IPS-18a (cell line): ENCODE data around the gene CCDC73.

Source experiments
- H3K27ac ChIP-seq: one replicate; pipeline ENCODE4 v1.5.1; 2013; ENCODE audit warnings: low read length
- H3K27me3 ChIP-seq: one replicate; pipeline ENCODE4 v1.6.1; 2013; ENCODE audit warnings: mild to moderate bottlenecking, low read length; ENCODE audit not compliant: control insufficient read depth, insufficient read depth
- H3K36me3 ChIP-seq: one replicate; pipeline ENCODE4 v1.6.1; 2013; ENCODE audit warnings: low read depth, low read length; ENCODE audit not compliant: control insufficient read depth
- H3K4me1 ChIP-seq: one replicate; pipeline ENCODE4 v1.6.1; 2013; ENCODE audit warnings: low read depth, low read length; ENCODE audit not compliant: control insufficient read depth
- H3K4me3 ChIP-seq: one replicate; pipeline ENCODE4 v1.5.1; 2013; ENCODE audit warnings: low read length
- H3K9ac ChIP-seq: one replicate; pipeline ENCODE4 v1.6.1; 2013; ENCODE audit warnings: mild to moderate bottlenecking, low read length, moderate library complexity
- H3K9me3 ChIP-seq: one replicate; pipeline ENCODE4 v1.6.1; 2013; ENCODE audit warnings: low read depth, low read length; ENCODE audit not compliant: control insufficient read depth

Gene CCDC73

GRCh38 chr11:32704261-32704660 is 90.2 kb downstream of the CCDC73 start:
- no peak overlapping the region for H3K4me3 ChIP-seq
- no peak overlapping the region for H3K9ac ChIP-seq
- no peaks in the 10 kb centered on the region for H3K9me3 ChIP-seq
- H3K27ac ChIP-seq: no peak overlapping the region
- no peaks in the 10 kb centered on the region for H3K27me3 ChIP-seq
- no peaks in the 10 kb centered on the region for H3K36me3 ChIP-seq
- no peaks in the 10 kb centered on the region for H3K4me1 ChIP-seq

- no peaks in the 10 kb centered on the region for H3K4me1 ChIP-seq
- H3K36me3 ChIP-seq: no peaks in the 10 kb centered on the region
- H3K27me3 ChIP-seq: no peaks in the 10 kb centered on the region
- H3K27ac ChIP-seq: no peak overlapping the region
- H3K4me3 ChIP-seq: no peak overlapping the region
- no peaks in the 10 kb centered on the region for H3K9me3 ChIP-seq
- H3K9ac ChIP-seq: no peak overlapping the region
These were observed 92.8 kb downstream of the CCDC73 start for GRCh38 chr11:32701616-32702015.

DNA sequence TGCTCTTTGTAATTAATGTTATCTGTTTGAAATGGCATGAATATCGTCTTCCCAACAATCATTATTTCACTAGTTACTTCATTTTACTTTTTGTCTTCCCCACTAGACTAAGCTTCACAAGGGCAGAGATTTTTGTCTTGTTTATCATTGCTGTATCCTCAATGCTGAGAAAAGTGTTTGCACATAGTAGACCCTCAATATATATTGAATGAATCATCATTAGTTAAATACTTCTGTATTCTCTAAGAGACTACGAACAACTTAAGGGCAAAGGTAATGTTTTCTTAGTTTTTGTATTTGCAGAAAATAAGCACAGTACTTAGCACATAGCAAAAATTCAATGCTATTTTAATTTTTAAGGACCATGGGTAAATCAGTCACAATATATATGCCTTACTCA is 95.9 kb downstream of the CCDC73 start:
- H3K27ac ChIP-seq: no peak overlapping the region
- H3K4me1 ChIP-seq: no peaks in the 10 kb centered on the region
- no peak overlapping the region for H3K4me3 ChIP-seq
- H3K36me3 ChIP-seq: no peaks in the 10 kb centered on the region
- H3K9me3 ChIP-seq: no peaks in the 10 kb centered on the region
- no peaks in the 10 kb centered on the region for H3K27me3 ChIP-seq
- no peak overlapping the region for H3K9ac ChIP-seq

DNA sequence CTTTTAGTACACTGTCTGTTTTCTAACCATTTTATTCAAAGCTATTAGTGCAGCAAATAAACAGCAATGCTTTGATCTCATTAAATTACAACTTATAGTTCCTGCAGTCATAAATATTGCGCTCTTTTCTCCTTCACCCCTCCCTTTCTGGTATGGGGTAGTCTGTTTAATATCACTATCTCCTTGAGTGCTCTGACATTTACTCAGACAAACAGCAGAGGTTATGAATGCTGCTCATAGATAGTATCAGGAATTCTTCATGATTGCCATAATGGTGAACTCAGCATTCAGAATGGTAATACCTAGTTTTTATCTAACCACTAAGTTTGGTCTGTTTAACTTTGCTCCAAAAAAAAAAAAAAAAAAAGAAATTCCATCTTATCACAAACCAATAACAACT is 123.4 kb downstream of the CCDC73 start:
- Histone ChIP-seq H3K36me3 (no peaks in the 10 kb centered on the region), H3K27ac (no peak overlapping the region), H3K4me1 (no peaks in the 10 kb centered on the region)

GRCh38 chr11:32659672-32660071 is 134.8 kb downstream of the CCDC73 start:
- no peak overlapping the region for H3K27ac ChIP-seq

More for the DNA sequence above, 123.4 kb downstream of the CCDC73 start:
- H3K9ac ChIP-seq: no peak overlapping the region
- H3K27me3 ChIP-seq: no peaks in the 10 kb centered on the region
- no peaks in the 10 kb centered on the region for H3K9me3 ChIP-seq
- H3K4me3 ChIP-seq: no peak overlapping the region

GRCh38 chr11:32658639-32659406 is 135.6 kb downstream of the CCDC73 start:
- H3K36me3 ChIP-seq: no peaks in the 10 kb centered on the region
- no peak overlapping the region for H3K27ac ChIP-seq
- no peak overlapping the region for H3K4me3 ChIP-seq
- H3K27me3 ChIP-seq: no peaks in the 10 kb centered on the region
- no peaks in the 10 kb centered on the region for H3K4me1 ChIP-seq
- no peaks in the 10 kb centered on the region for H3K9me3 ChIP-seq
- no peak overlapping the region for H3K9ac ChIP-seq

More at GRCh38 chr11:32659672-32660071, 134.8 kb downstream of the CCDC73 start:
- Histone ChIP-seq H3K4me1 (no peaks in the 10 kb centered on the region), H3K9me3 (no peaks in the 10 kb centered on the region), H3K27me3 (no peaks in the 10 kb centered on the region), H3K4me3 (no peak overlapping the region), H3K9ac (no peak overlapping the region), H3K36me3 (no peaks in the 10 kb centered on the region)

- Histone ChIP-seq H3K27me3 (no peaks in the 10 kb centered on the region), H3K9me3 (no peaks in the 10 kb centered on the region), H3K27ac (no peak overlapping the region), H3K9ac (no peak overlapping the region), H3K36me3 (no peaks in the 10 kb centered on the region), H3K4me1 (no peaks in the 10 kb centered on the region), H3K4me3 (no peak overlapping the region)
These were observed 150.9 kb downstream of the CCDC73 start for GRCh38 chr11:32643526-32643925.

- Histone ChIP-seq H3K4me3 (no peak overlapping the region), H3K36me3 (no peaks in the 10 kb centered on the region), H3K4me1 (no peaks in the 10 kb centered on the region), H3K27ac (no peak overlapping the region), H3K9me3 (no peaks in the 10 kb centered on the region), H3K27me3 (no peaks in the 10 kb centered on the region), H3K9ac (no peak overlapping the region)
These were observed 153.1 kb downstream of the CCDC73 start for GRCh38 chr11:32641361-32641760.

DNA sequence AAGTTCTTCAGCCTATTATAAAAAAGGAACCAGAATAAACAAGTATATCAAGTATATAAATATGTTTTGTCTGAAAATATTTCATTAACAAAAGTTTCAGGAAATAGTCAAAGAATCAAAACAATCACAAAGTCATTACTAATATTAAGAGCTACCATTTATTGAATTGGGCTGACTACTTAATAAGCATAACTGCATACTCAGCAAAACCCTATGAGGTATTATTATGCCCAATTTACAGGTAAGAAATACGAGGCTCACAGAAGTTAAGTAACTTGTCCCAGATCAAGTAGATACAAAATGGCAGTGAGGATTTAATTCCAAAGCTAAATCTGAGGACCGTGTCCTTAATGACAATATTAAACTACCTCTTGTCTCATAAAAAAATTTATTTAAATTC is 158.6 kb downstream of the CCDC73 start:
- no peak overlapping the region for H3K4me3 ChIP-seq
- H3K27me3 ChIP-seq: no peaks in the 10 kb centered on the region
- no peaks in the 10 kb centered on the region for H3K9me3 ChIP-seq
- no peak overlapping the region for H3K9ac ChIP-seq
- no peaks in the 10 kb centered on the region for H3K4me1 ChIP-seq
- no peaks in the 10 kb centered on the region for H3K36me3 ChIP-seq
- no peak overlapping the region for H3K27ac ChIP-seq

- H3K4me3 ChIP-seq: no peak overlapping the region
- H3K9me3 ChIP-seq: no peaks in the 10 kb centered on the region
- no peak overlapping the region for H3K9ac ChIP-seq
- no peak overlapping the region for H3K27ac ChIP-seq
- H3K4me1 ChIP-seq: no peaks in the 10 kb centered on the region
- H3K36me3 ChIP-seq: no peaks in the 10 kb centered on the region
- no peaks in the 10 kb centered on the region for H3K27me3 ChIP-seq
These were observed 163.6 kb downstream of the CCDC73 start for GRCh38 chr11:32630844-32631243.

DNA sequence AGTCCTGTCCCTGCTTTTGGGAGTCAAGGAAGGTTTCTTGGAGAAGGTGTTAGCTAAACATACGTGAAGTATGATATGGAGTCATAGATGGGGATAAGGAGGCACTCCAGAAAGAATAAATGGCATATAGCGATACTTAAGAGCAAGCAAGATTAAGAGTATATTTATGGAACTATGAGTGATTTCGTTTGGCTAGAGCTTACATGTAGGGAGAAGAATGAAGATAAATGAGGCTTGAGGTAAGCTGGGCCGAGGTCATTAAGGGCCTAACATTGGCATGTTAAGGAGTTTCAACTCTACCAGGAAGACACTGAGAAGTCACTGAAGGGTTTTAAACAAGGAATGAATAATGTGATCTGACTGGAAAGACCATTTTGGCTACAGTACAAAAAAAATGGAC is 177.6 kb downstream of the CCDC73 start:
- Histone ChIP-seq H3K9ac (no peak overlapping the region), H3K27me3 (no peaks in the 10 kb centered on the region), H3K4me3 (no peak overlapping the region), H3K4me1 (no peaks in the 10 kb centered on the region), H3K36me3 (no peaks in the 10 kb centered on the region), H3K9me3 (no peaks in the 10 kb centered on the region), H3K27ac (no peak overlapping the region)

- Histone ChIP-seq H3K9me3 (no peaks in the 10 kb centered on the region), H3K4me1 (no peaks in the 10 kb centered on the region), H3K27ac (no peak overlapping the region), H3K27me3 (no peaks in the 10 kb centered on the region), H3K9ac (no peak overlapping the region), H3K4me3 (no peak overlapping the region), H3K36me3 (no peaks in the 10 kb centered on the region)
These were observed 179.0 kb downstream of the CCDC73 start for GRCh38 chr11:32615422-32615821.
